Testis (tissue), 2 donors: Measurements from ENCODE around the gene EDARADD.

ENCODE experiments used
- POLR2A ChIP-seq: fragments of 450-650 bp; IDR thresholded peaks from one replicate; pipeline ENCODE4 v1.6.1; 2017; ENCODE audit warnings: antibody characterized with exemption, mild to moderate bottlenecking, moderate library complexity
- TF ChIP-seq, protein P1 (sequence below), 3 experiments: fragments of 450-650 bp in 2 of 3; fragments of 200-600 bp in 1 of 3; sonication (generic) in 1 of 3; IDR thresholded peaks; one replicate each; pipeline ENCODE4 v1.5.1; 2016 to 2019; ENCODE audit warnings: antibody characterized with exemption in 3 of 3, mild to moderate bottlenecking in 2 of 3, moderate library complexity in 1 of 3

DNA sequence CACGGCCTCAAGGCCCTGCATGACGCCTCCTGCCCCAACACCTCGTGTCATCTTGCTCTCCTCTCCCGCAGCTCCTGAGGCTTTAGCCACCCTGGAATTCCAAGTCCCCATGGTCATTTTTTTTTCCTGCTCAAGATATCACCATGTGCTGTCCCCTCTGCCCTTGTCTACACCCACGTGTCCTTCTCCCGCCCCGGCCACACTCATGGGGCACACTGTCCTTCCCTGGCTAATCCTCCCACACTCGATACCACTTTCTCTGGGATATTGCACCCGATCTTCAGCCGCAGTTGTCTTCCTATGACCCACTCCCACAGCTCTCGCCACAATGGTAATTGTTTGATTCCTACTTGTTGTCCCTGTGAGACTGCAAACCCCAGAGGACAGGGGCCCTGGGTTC is 100.0 kb downstream of the EDARADD start:
- TF ChIP-seq, protein P1, sequence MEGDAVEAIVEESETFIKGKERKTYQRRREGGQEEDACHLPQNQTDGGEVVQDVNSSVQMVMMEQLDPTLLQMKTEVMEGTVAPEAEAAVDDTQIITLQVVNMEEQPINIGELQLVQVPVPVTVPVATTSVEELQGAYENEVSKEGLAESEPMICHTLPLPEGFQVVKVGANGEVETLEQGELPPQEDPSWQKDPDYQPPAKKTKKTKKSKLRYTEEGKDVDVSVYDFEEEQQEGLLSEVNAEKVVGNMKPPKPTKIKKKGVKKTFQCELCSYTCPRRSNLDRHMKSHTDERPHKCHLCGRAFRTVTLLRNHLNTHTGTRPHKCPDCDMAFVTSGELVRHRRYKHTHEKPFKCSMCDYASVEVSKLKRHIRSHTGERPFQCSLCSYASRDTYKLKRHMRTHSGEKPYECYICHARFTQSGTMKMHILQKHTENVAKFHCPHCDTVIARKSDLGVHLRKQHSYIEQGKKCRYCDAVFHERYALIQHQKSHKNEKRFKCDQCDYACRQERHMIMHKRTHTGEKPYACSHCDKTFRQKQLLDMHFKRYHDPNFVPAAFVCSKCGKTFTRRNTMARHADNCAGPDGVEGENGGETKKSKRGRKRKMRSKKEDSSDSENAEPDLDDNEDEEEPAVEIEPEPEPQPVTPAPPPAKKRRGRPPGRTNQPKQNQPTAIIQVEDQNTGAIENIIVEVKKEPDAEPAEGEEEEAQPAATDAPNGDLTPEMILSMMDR (IDR thresholded peaks at IDR 0.05): no peak
- TF ChIP-seq POLR2A: no peak
